H1 (cell line): ENCODE data around the gene MATN1. TPM values are rescaled to one million over a fixed set of nuclear protein-coding genes. Genes with fewer than 3 reads are reported as not detected.

ENCODE experiments used
- polyA plus RNA-seq, 7 experiments: library from polyadenylated mRNA; depleted of rRNA in 3 of 7; stranded (reverse) in 5 of 7; unstranded in 2 of 7; fragments of >200 nt in 5 of 7; fragments of 200-250 nt in 2 of 7; gene quantifications; 1 replicate in 5 of 7; 2 replicates in 1 of 7; 4 replicates in 1 of 7; pipeline versions ENCODE4 v1.2.1 to v1.2.3, GENCODE V29; 2011 to 2013; ENCODE audit warnings: missing spikeins in 2 of 7, mixed read lengths in 2 of 7
- total RNA-seq: library from RNA; stranded (reverse); fragmentation: NEBNext Ultra II Directional; extraction: Animal tissue kit (Norgen Biotek cat#: 25700); gene quantifications from 2 replicates; pipeline ENCODE4 v1.2.1, GENCODE V29; 2021
- TF ChIP-seq, protein P1 (sequence below), 3 experiments: IDR thresholded peaks; 1 replicate in 2 of 3; 2 replicates in 1 of 3; pipeline versions ENCODE4 v1.5.1 to v1.6.1; 2011; ENCODE audit warnings: low read length in 3 of 3, mild to moderate bottlenecking in 3 of 3, inconsistent platforms in 2 of 3, low read depth in 1 of 3, moderate library complexity in 1 of 3; ENCODE audit not compliant: insufficient read depth in 1 of 3; ENCODE audit errors: control extremely low read depth in 1 of 3
- TF ChIP-seq, protein P2 (sequence below): IDR thresholded peaks from 2 replicates; pipeline ENCODE4 v1.6.1; 2012; ENCODE audit warnings: inconsistent platforms

MATN1 gene
- total and polyA plus RNA-seq, 2 of the 8 experiments (the other 6 are each of a cell fraction or from before 2014, with no cell fraction given): 0.12 to 0.28 TPM

DNA sequence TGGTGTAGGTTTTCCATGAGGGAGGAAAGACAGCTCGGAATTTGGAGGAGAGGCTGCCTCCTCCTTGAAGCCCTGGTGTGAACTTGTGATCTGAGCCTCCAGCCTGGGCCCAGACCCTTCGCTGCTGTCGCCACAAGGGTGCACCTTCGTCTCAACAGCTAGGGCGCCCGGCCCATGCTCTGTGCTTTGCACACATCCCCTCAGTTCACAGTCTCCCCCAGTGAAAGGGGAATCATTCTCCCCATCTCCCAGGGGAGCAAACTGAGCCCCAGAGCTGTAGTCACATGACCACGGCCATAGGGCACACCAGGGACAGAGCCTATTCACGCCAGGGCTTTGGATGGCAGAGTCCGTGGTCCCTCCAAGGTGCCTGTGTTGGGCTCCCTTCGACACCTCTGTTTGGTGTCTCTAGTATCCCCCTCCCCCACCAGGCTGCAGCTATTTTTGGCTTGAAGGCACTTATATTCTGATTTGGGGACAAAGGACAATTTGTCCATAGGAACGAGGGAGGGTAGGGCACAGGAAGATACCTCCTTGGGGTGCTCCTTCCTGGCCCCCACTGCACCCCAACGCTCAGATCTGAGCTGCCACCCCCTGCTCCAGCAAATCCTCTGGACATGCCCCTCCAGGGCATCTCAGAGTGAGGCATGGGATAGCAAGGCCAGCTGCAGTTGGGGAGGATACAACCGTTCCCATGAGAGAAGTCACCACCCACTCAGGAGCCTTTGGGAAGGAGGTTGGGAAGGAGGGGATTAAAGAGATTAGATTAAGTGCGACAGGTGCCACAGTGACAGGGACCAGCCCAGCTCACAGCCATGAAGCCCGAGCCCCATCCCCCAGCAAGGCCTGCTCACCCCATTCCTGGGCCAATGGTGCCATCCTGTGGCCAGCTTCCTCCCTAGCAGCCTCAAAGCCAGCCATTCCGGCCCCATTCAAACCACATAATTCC, 15.7 kb downstream of the MATN1 start (continued):
- TF ChIP-seq, protein P1, sequence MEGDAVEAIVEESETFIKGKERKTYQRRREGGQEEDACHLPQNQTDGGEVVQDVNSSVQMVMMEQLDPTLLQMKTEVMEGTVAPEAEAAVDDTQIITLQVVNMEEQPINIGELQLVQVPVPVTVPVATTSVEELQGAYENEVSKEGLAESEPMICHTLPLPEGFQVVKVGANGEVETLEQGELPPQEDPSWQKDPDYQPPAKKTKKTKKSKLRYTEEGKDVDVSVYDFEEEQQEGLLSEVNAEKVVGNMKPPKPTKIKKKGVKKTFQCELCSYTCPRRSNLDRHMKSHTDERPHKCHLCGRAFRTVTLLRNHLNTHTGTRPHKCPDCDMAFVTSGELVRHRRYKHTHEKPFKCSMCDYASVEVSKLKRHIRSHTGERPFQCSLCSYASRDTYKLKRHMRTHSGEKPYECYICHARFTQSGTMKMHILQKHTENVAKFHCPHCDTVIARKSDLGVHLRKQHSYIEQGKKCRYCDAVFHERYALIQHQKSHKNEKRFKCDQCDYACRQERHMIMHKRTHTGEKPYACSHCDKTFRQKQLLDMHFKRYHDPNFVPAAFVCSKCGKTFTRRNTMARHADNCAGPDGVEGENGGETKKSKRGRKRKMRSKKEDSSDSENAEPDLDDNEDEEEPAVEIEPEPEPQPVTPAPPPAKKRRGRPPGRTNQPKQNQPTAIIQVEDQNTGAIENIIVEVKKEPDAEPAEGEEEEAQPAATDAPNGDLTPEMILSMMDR (IDR thresholded peaks at IDR 0.05; ENCODE audit: control extremely low read depth in 1 of 3, insufficient read depth in 1 of 3, low read depth in 1 of 3, low read length in 3 of 3): peak; percentile 90 to 95 (median 92)
- TF ChIP-seq, protein P2, sequence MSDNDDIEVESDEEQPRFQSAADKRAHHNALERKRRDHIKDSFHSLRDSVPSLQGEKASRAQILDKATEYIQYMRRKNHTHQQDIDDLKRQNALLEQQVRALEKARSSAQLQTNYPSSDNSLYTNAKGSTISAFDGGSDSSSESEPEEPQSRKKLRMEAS: peak; percentile 43; the same call in 1 of the 2 replicates
